Fibroblast of skin of scalp (primary cell): ENCODE data around the gene RTEL1.
"Not testable (repeated sequence)": the region's sequence is repeated elsewhere in the genome, so short reads cannot be mapped to it uniquely, and the experiment has no call there.

Experiments used
- DNase-seq: peaks from one replicate; pipeline ENCODE4 v3.0.0-alpha.2; 2013

RTEL1 gene

DNA sequence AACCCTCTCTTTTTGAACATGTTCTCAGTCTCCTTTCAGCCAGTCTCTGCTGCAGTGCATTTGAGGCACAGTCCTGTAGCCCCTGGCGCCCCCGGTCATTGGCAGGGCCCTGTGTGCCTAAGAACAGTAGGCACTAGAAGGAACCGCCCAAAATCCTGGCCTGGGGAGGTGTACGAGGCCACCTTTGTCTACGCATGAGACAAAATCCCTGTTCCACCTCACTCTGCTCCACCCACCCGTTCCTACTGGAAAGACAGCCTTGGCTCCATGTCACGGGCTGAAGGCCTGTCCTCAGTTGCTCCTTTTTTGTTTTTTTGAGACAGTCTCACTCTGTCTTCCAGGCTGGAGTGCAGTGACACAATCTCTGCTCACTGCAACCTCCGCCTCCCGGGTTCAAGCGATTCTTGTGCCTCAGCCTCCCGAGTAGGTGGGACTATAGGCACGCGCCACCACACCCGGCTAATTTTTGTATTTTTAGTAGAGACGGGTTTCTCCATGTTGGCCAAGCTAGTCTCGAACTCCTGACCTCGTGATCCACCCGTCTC, 72.1 kb downstream of the RTEL1 start:
- DNase-seq = not testable (repeated sequence)

DNA sequence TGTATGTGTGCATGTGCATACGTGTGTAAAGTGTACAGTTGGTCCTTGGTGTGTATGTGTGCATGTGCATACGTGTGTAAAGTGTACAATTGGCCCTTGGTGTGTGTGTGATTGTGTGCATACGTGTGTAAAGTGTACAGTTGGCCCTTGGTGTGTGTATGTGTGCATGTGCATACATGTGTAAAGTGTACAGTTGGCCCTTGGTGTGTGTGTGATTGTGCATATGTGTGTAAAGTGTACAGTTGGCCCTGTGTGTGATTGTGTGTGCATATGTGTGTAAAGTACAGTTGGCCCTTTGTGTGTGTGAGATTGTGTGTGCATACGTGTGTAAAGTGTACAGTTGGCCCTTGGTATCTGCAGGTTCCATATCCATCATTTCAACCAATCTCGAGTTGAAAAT, 73.3 kb downstream of the RTEL1 start:
- no peak for DNase-seq

DNA sequence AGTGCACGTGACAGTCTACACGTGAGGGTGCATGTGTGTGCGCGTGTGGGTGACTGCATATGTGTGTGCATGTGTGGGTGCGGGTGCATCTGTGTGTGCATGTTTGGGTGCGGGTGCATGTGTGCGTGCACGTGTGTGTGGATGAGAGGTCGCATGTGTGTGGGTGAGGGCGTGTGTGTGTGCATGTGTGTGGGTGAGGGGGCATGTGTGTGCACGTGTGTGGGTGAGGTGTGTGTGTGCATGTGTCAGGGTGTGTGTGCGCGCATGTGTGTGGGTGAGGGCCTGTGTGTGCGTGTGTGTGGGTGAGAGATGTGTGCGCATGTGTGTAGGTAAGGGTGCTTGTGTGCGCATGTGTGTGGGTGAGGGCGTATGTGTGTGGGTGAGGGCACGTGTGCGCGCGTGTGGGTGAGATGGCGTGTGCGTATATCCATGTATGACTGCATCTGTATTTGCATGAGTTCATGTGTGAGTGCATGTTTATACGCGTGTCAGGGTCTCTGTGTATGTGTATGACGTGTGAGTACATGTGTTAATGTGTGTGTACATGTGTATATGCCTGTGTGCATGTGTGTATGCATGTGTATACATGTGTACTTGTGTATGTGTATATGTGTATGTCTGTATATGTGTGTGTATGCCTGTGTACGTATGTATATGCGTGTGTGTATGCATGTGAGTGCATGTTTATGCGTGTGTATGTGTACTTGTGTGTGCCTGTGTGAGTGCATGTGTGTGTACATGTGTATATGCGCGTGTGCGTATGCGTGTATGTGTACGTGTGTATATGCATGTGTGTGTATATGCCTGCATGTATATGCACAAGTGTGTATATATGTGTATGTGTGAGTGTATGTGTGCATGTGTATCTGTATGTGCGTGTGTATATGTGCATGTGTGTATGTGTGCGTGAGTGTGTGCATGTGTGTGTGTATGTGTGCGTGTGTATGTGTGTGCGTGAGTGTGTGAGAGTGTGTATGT, 74.3 kb downstream of the RTEL1 start:
- no peak for DNase-seq

DNA sequence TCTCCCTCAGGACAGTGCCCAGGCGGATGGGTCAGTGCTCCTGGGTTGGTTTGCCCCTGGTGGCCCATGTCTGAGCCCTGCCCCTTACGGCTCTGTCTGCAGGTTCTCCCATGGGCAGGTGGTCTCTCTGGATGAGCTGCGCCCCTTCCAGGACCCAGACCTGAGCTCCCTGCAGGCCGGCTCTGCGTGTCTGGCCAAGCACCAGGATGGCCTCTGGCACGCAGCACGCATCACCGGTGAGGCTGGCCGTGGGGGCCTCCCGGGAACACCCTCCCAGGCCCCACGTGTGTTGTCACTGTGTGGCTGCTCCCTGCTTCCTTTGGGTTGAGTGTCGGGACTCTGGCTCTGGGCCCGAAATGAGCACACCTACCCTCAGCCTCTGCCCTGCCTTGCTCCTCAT, 75.0 kb downstream of the RTEL1 start:
- no peak for DNase-seq

DNA sequence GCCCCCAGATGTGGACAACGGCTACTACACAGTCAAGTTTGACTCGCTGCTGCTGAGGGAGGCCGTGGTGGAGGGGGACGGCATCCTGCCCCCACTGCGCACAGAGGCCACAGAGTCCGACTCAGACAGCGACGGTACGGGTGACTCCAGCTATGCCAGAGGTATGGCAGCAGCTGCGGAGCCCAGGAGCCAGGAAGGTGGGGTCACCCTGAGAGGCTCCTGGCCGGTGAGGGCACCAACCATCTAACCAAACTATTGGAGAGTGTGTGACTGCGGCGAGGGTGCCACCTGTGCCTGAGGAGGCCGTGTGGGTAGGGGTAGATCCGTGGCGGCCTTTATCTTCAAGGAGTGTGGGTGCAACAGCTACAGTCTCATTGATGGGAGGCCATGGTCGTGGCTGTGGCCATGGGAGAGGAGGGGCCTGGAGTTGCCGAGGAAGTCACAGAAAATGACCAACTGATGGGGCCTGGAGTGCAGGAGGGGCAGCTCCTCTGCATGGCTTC, 75.5 kb downstream of the RTEL1 start:
- no peak for DNase-seq

DNA sequence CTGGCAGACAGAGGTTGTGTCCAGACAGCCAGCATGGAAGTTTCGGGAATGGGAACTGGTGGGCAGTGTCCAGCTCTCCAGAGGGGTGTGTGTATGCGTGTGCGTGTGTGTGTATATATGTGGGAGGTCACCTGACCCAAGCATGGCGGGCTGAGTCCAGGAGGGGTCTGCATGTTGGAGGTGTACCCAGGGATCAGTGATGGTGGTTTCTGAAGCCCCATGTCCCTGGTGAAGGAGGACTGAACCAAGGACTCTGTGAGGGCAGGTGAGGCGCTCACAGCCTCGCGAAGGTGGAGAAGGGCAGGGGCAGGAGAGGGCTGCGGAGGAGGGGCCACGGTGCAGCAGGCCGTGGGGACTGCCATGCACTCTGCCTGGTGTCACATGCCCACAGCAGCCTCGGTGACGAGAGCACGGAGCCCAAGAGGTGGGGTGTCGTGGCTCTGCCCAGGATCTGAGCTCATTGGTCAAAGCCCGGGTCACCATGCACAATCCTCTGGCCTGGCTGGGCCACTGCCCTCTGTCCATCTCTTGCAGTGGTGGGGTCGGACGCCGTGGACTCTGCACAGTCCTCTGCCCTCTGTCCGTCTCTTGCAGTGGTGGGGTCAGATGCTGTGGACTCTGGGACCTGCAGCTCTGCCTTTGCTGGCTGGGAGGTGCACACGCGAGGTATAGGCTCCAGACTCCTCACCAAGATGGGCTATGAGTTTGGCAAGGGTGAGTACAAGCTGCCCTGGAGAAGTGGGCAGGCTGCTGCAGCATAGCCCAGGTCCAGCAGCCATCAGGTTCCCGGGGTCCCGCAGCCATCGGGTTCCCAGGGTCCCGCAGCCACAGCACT, 76.2 kb downstream of the RTEL1 start:
- DNase-seq = no peak

DNA sequence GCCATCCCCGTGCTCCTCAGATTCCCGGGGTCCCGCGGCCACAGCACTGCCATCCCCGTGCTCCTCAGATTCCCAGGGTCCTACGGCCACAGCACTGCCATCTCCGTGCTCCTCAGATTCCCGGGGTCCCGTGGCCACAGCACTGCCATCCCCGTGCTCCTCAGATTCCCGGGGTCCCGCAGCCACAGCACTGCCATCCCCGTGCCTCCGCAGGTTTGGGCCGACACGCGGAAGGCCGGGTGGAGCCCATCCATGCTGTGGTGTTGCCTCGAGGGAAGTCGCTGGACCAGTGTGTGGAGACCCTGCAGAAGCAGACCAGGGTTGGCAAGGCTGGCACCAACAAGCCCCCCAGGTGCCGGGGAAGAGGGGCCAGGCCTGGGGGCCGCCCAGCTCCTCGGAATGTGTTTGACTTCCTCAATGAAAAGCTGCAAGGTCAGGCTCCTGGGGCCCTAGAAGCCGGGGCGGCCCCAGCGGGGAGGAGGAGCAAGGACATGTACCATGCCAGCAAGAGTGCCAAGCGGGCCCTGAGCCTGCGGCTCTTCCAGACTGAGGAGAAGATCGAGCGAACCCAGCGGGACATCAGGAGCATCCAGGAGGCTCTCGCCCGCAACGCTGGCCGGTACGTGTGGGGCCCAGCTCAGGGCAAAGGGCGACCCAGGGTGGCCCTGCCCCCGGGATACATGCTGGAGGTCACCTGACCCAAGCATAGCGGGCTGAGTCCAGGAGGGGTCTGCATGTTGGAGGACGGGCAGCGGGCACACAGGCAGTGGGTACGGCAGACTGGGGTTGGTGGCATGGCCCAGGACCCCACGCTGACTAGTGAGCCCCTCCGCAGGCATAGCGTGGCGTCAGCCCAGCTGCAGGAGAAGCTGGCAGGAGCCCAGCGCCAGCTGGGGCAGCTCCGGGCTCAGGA, 77.1 kb downstream of the RTEL1 start:
- no peak for DNase-seq

DNA sequence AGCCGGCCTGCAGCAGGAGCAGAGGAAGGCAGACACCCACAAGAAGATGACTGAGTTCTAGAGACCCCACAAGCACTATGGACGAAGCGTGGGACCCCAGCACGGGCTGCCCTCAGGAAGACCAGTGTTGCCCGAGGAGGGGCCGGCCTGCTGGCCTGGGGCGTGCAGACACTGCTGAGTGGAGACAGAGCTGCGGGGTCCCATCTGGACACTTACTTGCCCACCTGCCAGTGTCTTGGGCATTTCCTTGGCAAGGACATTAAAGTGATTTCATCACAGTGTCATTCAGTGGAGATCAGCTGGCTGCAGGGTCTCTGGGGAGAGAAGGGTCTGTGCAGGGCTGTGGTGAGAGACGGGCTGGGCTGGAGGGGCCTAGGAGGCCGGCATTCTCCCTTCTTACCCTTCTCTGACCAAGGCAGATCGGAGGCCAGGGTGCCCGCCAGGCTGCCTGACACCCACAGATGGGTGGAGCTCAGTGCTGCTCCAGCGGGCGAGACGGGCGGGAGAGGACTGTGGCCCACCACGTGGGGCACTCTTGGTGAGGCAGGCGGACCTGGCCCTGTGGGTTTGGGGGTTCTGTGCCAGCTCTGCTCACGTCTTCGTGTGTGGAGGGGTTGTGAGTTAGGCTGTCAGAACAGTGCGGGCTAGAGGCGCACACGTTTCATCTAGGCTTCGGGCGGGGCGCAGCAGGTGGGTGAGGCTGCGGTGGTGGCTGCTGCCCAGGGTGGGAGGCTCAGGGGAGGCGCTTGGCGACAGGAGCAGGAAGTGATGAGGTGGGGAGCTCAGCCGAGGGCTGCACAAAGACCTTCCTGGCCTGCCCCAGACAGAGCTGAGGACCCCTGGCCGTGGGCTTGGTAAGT, 78.0 kb downstream of the RTEL1 start, which contains the start of gene LIME1:
Gene LIME1 (plus strand): TSS at position 806 of the 860 bp plus-strand sequence. CDS start 886 bp downstream, outside the sequence.
- DNase-seq = no peak

DNA sequence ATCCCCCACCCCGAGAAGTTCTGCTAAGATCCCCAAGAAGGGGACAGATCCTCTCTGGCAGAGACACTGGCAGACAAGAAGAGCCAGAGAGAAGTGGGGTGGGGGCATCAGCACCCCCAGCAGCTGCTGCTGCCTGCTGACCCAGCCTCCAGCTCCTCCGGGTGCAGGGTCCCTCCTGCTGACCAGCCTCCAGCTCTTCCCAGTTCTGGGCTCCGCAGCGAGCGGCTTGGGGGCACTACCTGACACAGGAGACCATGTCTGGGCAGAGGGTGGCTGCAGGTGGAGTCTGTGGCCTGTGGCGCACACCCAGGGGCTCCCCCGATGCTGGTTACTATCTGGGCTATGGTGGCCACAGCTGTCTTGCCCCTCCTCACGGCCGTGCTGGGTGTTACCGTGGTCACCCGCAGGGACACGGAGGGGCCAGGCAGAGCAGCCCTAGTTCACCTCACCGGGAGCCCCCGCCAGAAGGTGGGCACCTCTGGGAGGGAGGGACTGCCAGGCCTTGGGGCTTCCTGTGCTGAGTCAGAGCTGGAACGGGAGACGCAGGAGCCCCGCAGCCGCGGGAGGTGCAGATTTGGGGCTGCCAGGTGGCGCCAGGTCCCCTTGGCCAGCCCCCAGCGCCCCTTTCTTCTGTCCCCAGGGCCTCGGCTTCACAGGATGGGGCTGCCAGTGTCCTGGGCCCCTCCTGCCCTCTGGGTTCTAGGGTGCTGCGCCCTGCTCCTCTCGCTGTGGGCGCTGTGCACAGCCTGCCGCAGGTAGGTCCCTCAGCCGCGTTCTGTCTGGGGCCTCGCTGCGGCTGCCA, 79.0 kb downstream of the RTEL1 start:
- DNase-seq = no peak

DNA sequence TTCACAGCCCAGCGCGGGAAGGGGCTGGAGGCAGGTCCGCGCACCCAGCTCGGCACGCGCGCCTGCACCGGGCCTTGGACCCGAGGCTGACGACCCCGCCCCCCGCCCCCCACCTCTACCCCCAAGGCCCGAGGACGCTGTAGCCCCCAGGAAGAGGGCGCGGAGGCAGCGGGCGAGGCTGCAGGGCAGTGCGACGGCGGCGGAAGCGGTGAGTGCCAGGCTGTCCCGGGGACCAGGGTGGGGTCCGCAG, 79.5 kb downstream of the RTEL1 start:
- DNase-seq = no peak

DNA sequence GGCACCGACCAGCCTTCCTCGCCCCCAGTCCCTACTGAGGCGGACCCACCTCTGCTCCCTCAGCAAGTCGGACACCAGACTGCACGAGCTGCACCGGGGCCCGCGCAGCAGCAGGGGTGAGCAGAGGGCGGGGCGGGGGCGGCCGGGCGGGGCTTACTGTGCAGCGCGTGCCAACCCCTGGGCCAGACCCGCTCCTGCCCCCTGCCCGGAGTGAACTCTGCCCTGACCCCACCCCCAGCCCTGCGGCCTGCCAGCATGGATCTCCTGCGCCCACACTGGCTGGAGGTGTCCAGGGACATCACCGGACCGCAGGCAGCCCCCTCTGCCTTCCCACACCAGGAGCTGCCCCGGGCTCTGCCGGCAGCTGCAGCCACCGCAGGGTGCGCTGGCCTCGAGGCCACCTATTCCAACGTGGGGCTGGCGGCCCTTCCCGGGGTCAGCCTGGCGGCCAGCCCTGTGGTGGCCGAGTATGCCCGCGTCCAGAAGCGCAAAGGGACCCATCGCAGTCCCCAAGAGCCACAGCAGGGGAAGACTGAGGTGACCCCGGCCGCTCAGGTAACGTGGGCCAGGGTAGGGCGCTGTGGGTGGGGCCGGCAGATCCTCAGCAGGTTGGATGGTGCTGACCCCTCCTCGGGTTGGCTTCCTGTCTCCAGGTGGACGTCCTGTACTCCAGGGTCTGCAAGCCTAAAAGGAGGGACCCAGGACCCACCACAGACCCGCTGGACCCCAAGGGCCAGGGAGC, 80.0 kb downstream of the RTEL1 start:
- DNase-seq = no peak

DNA sequence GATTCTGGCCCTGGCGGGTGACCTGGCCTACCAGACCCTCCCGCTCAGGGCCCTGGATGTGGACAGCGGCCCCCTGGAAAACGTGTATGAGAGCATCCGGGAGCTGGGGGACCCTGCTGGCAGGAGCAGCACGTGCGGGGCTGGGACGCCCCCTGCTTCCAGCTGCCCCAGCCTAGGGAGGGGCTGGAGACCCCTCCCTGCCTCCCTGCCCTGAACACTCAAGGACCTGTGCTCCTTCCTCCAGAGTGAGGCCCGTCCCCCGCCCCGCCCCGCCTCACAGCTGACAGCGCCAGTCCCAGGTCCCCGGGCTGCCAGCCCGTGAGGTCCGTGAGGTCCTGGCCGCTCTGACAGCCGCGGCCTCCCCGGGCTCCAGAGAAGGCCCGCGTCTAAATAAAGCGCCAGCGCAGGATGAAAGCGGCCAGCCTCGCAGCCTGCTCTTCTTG, 80.6 kb downstream of the RTEL1 start:
- DNase-seq = peak; percentile 11

DNA sequence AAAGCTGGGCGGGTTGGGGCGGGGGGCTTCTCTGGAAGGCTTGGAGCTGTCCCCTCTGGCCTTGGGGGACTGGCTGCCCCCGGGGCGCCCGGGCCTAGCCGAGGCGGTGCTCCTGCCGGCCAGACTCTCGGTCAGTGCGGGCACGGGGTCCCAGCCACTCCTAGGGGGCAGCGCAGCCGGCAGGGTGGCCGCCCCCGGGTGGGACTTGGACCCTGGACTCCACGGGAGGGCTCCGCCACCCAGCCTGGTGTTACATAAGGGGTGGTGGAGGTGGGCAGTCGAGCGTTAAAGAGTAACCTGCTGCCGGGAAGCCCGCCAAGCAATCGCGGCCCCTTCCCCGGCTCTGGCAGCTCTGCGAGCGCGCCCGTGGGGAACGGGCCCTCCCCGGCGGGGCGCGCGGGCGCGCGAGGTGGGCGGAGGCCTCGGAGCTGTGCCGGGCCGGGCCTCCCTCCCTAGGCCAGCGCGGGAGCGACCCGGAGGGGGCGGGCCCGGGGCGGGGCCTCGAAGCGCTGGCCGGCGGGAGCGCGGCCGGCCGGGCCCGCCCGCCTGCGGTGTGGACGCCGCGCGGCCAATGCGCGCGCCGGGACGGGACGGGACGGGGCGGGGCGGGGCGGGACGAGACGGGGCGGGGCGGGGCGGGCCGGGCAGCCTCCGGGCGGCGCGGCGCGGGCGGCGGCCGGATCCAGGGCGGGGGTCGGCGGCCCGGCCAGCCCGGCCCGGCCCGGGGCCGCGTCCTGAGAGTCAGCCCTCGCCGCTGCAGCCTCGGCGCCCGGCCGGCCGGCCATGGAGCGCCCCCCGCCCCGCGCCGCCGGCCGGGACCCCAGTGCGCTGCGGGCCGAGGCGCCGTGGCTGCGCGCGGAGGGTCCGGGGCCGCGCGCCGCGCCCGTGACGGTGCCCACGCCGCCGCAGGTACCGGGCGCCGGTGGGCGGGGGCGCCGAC, 81.3 kb downstream of the RTEL1 start, which contains the start of gene SLC2A4RG:
Gene SLC2A4RG (plus strand): TSS at position 647 of the 940 bp plus-strand sequence. CDS start 137 bp downstream, at position 784.
- peak; percentile 82 for DNase-seq

DNA sequence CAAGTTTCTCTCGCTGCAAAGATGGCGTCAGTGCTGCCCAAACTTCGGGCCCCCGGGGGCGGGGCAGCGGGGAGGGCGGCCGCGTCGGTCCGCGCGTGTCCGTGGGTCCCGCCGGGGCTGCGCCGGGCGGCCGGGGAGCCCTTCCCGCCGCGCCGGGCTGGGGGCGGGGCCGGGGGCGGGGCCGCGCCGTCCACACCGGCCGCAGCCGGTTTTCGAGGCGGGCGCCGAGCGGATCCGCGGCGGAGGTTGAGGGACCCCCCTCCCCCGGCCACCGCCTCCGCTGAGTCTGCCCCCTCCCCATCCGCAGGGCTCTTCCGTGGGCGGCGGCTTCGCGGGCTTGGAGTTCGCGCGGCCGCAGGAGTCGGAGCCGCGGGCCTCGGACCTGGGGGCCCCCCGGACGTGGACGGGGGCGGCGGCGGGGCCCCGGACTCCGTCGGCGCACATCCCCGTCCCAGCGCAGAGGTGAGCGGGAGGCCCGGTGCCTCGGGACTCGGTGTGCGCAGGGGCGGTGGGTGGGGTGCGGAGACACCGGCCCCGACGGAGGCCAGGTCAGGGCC, 82.0 kb downstream of the RTEL1 start:
- peak; percentile 43 for DNase-seq

DNA sequence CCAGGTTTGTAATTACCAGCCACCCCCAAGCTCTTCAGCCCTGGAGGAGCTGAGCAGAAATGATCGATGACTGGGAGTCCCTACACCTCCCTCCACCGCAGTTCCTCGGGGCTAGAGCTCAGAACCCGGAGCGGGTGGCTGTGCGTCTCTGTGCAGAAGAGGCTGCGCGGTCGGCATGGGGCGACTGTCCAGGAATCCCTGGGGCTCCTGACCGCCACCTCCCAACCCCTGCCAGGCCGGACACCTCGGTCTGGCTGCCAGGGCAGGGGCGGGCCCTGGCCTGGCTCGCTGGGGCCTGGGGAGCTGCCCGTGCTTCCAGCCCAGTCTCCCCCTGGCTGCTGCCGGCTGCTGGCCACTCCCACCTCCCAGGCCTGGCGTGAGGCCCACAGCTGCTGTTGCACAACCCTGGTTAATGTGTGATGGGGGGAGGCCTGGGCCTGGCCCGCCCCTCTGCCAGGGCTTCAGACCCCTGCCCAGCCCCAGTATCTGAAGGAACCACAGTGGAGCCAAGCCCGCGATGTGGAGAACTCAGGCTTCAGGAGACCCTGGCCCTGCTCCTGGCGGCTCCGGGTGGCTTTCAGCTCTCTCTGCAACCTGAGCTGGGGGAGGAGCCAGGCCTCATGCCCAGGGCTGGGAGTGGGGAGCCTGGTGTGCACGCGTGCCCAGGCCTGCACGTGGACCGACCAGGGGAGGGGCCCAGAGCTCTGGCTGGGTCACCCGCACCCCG, 82.7 kb downstream of the RTEL1 start:
- peak; percentile 87 for DNase-seq

DNA sequence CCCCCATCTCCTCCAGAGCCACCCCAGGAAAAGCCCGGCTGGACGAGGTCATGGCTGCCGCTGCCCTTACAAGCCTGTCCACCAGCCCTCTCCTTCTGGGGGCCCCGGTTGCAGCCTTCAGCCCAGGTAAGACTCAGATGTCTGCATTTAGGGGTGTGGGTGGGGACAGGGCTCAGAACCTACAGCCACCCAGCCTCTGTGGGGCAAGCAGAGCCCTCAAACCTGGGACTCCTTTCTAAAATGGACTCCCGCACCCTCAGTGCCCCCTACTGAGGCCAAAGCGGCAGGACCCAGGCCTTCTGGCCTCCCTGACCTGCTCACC, 83.2 kb downstream of the RTEL1 start:
- DNase-seq = no peak
